Activated T-helper 2 cell treated with anti-CD3 and anti-CD28 coated beads, Interferon-gamma antibody, Interleukin-2, Interleukin-4, amounts not matched to agents 10 μg/mL and 5 μg/mL and 100 μg/mL, durations not matched to agents 14 hours and 24 hours and 36 hours (primary cell): Measurements from ENCODE around the gene ARHGAP25. TPM values are rescaled to one million over a fixed set of nuclear protein-coding genes. Genes with fewer than 3 reads are reported as not detected.

ENCODE experiments used
- DNase-seq: peaks from one replicate; pipeline ENCODE4 v3.0.0; 2021; ENCODE audit warnings: low spot score
- H3K27ac Mint-ChIP-seq: one replicate; pipeline ENCODE4 v1.8.0; 2021; ENCODE audit warnings: mixed read lengths
- H3K27me3 Mint-ChIP-seq: one replicate; pipeline ENCODE4 v1.8.0; 2021; ENCODE audit warnings: low read depth, mixed read lengths
- H3K36me3 Mint-ChIP-seq: one replicate; pipeline ENCODE4 v1.8.0; 2021; ENCODE audit warnings: low read depth, mixed read lengths
- H3K4me1 Mint-ChIP-seq: one replicate; pipeline ENCODE4 v1.8.0; 2021; ENCODE audit warnings: low read depth, mixed read lengths
- H3K4me3 Mint-ChIP-seq: one replicate; pipeline ENCODE4 v1.8.0; 2021; ENCODE audit warnings: low read depth, mild to moderate bottlenecking, moderate library complexity, mixed read lengths
- H3K9me3 Mint-ChIP-seq: one replicate; pipeline ENCODE4 v1.8.0; 2021; ENCODE audit warnings: mixed read lengths
- intact Hi-C: fragments of 100-400 bp; cut with micrococcal nuclease; formaldehyde crosslinking; loops from one replicate; pipeline ENCODE4 v1.15.1; 2023
- total RNA-seq: library from RNA; stranded (reverse); gene quantifications from 2 replicates; pipeline ENCODE4 v1.2.3, GENCODE V29; 2022

The ARHGAP25 gene
- total RNA-seq, 1 donor from 2014 or later = 41.3 TPM

DNA sequence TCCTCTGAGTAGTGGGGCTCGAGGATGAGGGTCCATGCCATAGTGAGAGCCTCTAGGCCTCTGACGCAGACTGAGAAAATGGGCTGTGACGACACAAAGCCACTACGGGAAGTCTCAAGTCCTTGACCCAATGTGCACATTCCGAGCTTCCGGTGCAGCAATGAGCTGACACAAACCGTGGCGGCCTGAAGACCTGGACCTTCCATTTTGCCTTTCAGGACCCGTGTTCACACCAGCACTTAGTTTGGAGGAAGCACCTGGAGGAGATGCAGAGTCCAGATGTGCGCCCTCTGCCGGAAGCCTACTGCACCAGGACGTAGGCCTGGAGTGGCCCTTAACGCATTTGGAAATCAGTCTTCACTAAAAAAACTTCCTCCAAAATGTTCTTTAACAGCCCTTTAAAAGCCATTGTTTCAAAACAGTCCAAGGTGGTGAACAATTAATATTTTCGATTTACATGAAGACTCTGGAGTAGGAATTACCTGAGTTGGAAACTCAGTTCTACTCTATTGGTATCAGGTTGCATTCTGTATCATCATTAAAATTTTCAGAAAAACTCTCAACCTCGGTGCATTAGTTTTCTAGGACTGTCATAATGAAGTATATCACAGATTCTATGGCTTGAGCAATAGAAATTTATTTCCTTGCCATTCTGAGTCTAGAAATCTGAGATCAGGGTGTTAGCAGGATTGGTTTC, 102.7 kb downstream of the ARHGAP25 start:
- DNase-seq = peak; percentile 43
- Mint-ChIP-seq H3K27me3 (no peaks in the 10 kb centered on the region), H3K9me3 (no peaks in the 10 kb centered on the region), H3K4me3 (no peak overlapping the region), H3K36me3 (no peaks in the 10 kb centered on the region), H3K27ac (peak overlapping the region; percentile 78), H3K4me1 (peaks cover 49% of the 10 kb centered on the region)
- intact Hi-C loops = loop anchor here (1.0 to 10.0 kb wide), 5 partner anchors 40 to 453 kb away; no protein-coding TSS in a partner anchor

DNA sequence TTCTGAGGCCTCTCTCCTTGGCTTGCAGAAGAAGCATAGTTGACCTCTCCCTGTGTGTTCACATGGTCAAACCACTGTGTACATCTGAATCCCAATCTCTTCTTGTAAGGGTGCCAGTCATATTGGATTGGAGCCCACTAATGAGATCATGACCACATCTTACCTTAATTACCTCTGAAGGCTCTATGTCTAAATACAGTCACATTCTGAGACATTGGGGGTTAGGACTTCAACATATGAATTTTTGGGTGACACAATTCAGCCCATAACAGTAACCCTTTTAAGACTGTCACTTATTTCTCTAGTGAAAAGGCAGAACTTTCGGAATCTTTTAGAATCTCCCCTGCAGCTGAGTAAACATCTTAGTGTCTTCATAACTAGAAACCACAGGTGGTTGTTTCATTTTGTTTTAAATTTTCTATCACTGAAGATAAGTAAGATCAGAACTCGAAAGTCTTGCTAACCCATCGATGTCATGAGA, 103.3 kb downstream of the ARHGAP25 start:
- Mint-ChIP-seq H3K4me3 (no peak overlapping the region), H3K4me1 (peaks cover 43% of the 10 kb centered on the region), H3K9me3 (no peaks in the 10 kb centered on the region), H3K36me3 (no peaks in the 10 kb centered on the region), H3K27me3 (peaks cover 1% of the 10 kb centered on the region), H3K27ac (peak overlapping the region; percentile 78)
- intact Hi-C loops = loop anchor here (1.0 to 10.0 kb wide), 7 partner anchors 41 to 453 kb away; partner anchors contain the start of genes APLF and FBXO48
- no peak for DNase-seq

DNA sequence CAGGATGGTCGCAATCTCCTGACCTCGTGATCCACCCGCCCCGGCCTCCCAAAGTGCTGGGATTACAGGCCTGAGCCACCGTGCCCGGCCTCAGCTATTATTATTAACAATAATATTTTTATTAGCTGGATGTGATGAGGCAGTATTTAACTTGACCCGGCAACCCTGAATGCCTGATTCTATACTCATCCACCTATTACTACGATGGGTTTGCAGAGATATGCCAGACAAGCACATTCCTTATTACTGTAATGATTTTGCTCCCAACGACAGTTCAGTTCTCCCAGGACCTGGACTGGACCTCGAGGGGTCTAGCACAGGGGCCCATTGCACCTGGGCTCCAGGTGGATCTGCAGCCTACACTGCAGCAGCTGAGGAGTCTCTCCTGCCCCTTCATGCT, 104.0 kb downstream of the ARHGAP25 start:
- H3K27ac Mint-ChIP-seq = no peak overlapping the region
- intact Hi-C loops = loop anchor here (2.0 to 10.0 kb wide), 5 partner anchors 41 to 454 kb away; partner anchors contain the start of genes APLF and FBXO48
- no peaks in the 10 kb centered on the region for H3K9me3 Mint-ChIP-seq
- peaks cover 9% of the 10 kb centered on the region for H3K27me3 Mint-ChIP-seq
- H3K36me3 Mint-ChIP-seq = peaks cover 4% of the 10 kb centered on the region
- H3K4me3 Mint-ChIP-seq = no peak overlapping the region
- no peak for DNase-seq
- H3K4me1 Mint-ChIP-seq = peaks cover 37% of the 10 kb centered on the region

DNA sequence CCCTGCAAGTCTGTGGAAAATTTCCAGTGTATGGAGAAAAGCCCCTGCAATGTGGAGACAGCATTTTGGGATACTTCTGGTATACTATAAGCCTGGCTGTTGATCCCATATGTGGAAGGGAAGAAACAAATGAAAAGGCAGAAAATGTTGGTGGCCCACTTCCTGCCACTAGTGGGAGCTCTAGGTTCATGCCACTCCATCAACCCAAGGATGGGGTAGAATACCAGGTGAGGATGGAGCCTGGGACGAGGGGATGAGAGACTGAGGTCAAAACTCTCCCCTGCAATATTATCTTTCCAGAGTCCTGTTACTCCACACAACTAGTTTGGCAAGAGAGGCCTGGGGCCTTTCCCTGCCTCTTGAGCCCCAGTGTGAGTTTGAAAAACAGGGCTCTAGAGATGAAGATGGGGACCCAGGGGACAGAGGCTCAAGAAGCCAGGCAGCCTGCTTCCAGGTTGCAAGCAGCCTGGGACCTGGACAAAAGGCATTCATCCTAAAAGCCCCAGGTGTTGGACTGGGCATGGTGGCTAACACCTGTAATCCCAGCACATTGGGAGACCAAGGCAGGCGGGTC, 104.7 kb downstream of the ARHGAP25 start:
- H3K27me3 Mint-ChIP-seq = peaks cover 12% of the 10 kb centered on the region
- intact Hi-C loops = loop anchor here (2.0 to 10.0 kb wide), 5 partner anchors 42 to 455 kb away; partner anchors contain the start of genes APLF and FBXO48
- no peak for DNase-seq
- H3K36me3 Mint-ChIP-seq = peaks cover 4% of the 10 kb centered on the region
- H3K27ac Mint-ChIP-seq = no peak overlapping the region
- H3K4me3 Mint-ChIP-seq = no peak overlapping the region
- H3K4me1 Mint-ChIP-seq = peaks cover 30% of the 10 kb centered on the region
- no peaks in the 10 kb centered on the region for H3K9me3 Mint-ChIP-seq

DNA sequence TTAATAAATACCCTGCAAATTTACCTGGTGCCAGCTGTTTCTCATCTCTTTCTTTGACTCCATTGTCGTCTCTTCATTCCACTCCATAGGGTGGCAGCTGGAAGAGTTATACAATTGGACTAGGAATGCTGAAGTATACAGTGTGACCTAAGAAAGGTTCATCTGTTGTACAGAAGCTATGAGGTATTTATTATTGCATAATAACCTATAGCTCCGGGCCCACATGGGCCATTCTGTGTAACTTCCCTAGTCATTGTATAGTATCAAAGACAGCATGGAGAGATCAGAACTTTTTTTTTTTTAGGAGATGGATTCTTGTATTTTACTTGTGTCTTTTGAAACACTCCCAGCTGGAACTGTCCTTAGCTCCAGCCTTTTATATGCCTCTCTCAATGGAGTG, 110.4 kb downstream of the ARHGAP25 start:
- intact Hi-C loops = no loop called here
- Mint-ChIP-seq H3K27me3 (peaks cover 54% of the 10 kb centered on the region), H3K4me3 (no peak overlapping the region), H3K36me3 (peaks cover 4% of the 10 kb centered on the region), H3K9me3 (no peaks in the 10 kb centered on the region), H3K27ac (no peak overlapping the region), H3K4me1 (peaks cover 3% of the 10 kb centered on the region)
- no peak for DNase-seq

DNA sequence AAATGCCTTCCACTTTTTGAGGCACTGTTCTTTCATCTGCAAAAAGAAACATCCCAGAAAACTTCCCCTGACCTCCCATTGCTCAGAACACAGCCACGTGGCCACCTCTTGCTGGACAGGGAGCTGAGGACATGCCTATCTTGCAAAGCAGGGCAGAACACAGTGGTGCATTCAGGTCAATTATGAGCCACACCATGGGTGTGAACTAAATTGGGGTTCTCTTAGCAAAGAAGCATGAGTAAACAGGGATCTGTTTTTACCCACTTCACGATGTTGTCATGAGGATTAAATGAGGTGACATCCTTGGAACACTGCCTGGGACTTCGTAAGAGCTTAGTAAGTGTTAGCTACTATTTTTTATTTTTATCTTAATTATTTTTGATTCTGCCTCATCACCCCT, 111.5 kb downstream of the ARHGAP25 start:
- Mint-ChIP-seq H3K27ac (no peak overlapping the region), H3K27me3 (peaks cover 60% of the 10 kb centered on the region), H3K9me3 (no peaks in the 10 kb centered on the region), H3K4me3 (no peak overlapping the region), H3K4me1 (no peaks in the 10 kb centered on the region), H3K36me3 (peaks cover 4% of the 10 kb centered on the region)
- intact Hi-C loops = no loop called here
- DNase-seq = no peak

DNA sequence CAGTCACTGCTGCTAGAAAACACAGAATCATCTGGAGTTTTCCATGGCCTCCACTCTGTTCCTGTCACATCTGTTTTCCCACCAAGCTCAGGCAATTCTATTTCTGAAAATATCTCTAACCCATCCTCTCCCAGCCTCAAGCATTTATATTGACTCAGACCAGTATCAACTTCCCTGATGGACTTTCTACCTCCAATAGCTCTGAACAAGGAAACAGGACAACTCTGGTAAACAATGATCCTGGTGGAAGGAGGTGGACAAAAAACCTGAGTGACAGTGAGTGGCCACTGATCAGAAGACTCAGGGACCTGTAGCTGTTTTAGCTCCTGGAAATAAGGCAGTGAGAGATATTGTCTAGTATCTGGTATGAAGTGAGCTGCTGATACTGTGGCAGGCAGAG, 113.1 kb downstream of the ARHGAP25 start:
- Mint-ChIP-seq H3K4me1 (no peaks in the 10 kb centered on the region), H3K4me3 (no peak overlapping the region), H3K27me3 (peaks cover 67% of the 10 kb centered on the region), H3K36me3 (peaks cover 4% of the 10 kb centered on the region), H3K27ac (no peak overlapping the region), H3K9me3 (no peaks in the 10 kb centered on the region)
- DNase-seq = no peak
- intact Hi-C loops = no loop called here

DNA sequence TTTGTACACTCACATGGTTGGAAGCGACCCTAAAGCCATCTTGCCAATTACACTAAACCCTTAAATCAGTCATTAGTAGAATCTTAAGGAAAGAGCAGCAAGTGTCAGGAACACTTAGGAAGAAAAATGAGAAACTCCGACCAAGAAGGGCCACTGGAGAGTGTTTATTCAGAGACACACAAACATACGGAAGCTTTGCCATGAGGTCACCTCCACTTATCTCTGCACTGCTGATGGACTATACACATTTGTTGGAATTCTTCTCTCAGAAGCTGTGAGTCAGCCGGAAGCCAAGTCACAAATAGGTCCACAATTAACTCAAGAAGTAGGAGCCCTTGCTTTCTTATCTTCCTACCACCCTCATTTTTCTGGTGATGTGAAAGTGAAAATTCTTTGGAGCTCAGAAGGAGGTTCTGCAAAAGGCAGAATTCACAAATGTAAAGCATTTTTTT, 115.0 kb downstream of the ARHGAP25 start:
- no peak overlapping the region for H3K27ac Mint-ChIP-seq
- no peak overlapping the region for H3K4me3 Mint-ChIP-seq
- no peak for DNase-seq
- intact Hi-C loops = no loop called here
- H3K4me1 Mint-ChIP-seq = no peaks in the 10 kb centered on the region
- H3K36me3 Mint-ChIP-seq = no peaks in the 10 kb centered on the region
- H3K9me3 Mint-ChIP-seq = no peaks in the 10 kb centered on the region
- H3K27me3 Mint-ChIP-seq = peaks cover 61% of the 10 kb centered on the region

DNA sequence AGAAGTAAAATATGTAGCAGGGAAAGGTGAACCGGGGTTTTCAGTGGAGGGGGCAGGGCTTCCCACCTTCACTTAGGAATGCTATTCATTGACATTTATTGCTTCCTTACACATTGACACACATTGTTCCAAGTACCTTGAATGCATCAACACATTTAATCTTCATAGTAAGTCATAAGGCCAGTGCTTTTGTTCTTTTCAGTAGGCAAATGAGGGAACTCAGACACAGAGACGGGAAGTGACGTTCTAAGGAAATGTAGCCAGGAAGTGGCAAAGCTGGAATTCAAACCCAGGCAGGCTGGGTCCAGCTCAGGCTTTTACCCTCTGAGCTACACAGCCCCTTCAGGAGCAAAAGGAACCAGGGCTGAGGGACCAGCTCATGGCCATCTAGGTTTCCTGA, 115.9 kb downstream of the ARHGAP25 start:
- intact Hi-C loops = no loop called here
- Mint-ChIP-seq H3K4me1 (no peaks in the 10 kb centered on the region), H3K9me3 (no peaks in the 10 kb centered on the region), H3K36me3 (no peaks in the 10 kb centered on the region), H3K27me3 (peaks cover 59% of the 10 kb centered on the region), H3K27ac (no peak overlapping the region), H3K4me3 (no peak overlapping the region)
- no peak for DNase-seq

DNA sequence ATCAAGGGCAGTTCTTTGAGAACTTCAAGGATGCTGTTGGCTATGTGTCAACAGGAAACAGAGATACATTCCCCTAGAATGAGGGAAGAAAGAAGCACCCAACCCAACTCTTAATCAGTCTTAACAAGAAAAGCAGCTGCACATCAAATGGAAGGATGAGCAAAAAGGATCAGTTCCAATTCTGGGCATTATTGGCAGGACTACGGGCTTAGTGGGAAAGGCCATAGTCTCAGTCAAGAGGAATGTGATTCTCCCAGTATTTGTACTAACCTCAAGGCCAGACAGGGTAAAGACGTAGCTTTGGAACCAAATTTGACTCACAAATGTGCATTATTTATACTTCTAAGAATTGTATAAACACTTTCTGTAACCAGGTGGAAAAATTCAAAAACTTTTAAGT, 118.4 kb downstream of the ARHGAP25 start:
- no peak for DNase-seq
- intact Hi-C loops = no loop called here
- Mint-ChIP-seq H3K4me3 (no peak overlapping the region), H3K36me3 (no peaks in the 10 kb centered on the region), H3K9me3 (no peaks in the 10 kb centered on the region), H3K4me1 (peaks cover 4% of the 10 kb centered on the region), H3K27ac (no peak overlapping the region), H3K27me3 (peaks cover 44% of the 10 kb centered on the region)

DNA sequence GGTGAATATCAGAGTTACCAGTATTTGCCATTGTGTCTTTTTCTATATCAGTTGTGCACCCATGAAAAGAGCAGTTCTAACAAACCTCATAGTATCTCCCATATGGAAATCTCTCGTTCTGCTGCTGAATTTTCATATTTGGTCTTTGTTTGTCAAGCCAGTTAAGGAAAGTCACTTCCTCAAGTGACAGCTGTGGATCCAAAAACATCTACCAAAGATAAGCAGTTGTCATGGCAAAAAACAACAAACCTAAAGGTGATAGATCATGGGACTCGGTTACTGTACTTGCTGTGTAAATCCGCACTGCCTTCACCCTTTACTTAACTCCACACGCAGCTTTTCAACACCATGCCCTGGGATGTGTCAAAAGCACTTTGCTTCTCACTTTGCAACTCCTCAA, 119.3 kb downstream of the ARHGAP25 start:
- Mint-ChIP-seq H3K36me3 (no peaks in the 10 kb centered on the region), H3K27me3 (peaks cover 39% of the 10 kb centered on the region), H3K9me3 (no peaks in the 10 kb centered on the region), H3K4me3 (no peak overlapping the region), H3K27ac (no peak overlapping the region), H3K4me1 (peaks cover 4% of the 10 kb centered on the region)
- no peak for DNase-seq
- intact Hi-C loops = no loop called here

DNA sequence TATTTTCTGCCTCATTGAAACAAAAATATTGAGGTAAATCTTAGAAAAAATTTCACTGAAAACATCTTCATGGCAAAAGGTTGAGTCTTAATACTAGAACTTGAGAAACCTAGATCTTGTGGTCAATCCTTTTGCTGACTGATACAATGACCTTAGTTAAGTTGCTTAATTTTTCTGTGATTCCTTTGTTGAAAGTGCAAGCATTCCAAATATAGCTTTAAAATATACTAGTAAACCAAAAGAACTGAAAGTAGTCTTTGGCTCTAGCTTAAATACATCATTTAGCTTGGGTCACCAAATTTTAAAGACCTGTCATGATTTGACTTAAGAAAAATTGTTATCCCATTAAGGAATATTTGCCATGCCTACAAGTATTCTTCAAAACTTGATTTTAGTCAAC, 119.9 kb downstream of the ARHGAP25 start:
- Mint-ChIP-seq H3K27me3 (peaks cover 36% of the 10 kb centered on the region), H3K4me3 (no peak overlapping the region), H3K9me3 (no peaks in the 10 kb centered on the region), H3K36me3 (no peaks in the 10 kb centered on the region), H3K27ac (no peak overlapping the region), H3K4me1 (peaks cover 4% of the 10 kb centered on the region)
- intact Hi-C loops = no loop called here
- no peak for DNase-seq

DNA sequence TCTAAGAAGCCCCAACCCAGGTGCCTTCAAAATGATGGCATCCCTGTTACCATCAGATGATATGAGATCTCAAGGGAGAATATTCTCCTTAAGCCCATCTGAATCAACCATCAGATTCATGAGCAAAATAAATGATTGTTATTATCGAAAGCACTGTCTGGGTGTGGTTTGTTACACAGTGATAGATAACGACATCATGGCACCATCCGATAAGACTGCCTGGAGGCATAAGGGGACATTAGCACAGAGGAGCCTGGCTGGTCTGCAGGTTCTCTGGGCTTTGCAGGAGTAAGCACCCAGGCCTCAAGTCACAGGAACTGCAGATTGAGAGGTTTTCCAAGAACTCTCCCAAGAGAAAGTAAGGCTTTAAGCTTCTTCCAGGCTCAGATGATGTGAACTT, 120.9 kb downstream of the ARHGAP25 start:
- intact Hi-C loops = no loop called here
- no peaks in the 10 kb centered on the region for H3K36me3 Mint-ChIP-seq
- H3K9me3 Mint-ChIP-seq = no peaks in the 10 kb centered on the region
- H3K4me3 Mint-ChIP-seq = no peak overlapping the region
- no peak overlapping the region for H3K27ac Mint-ChIP-seq
- peaks cover 4% of the 10 kb centered on the region for H3K4me1 Mint-ChIP-seq
- peaks cover 30% of the 10 kb centered on the region for H3K27me3 Mint-ChIP-seq
- DNase-seq = no peak
